Measurements from ENCODE around the gene BTNL8. TPM values are rescaled to one million over a fixed set of nuclear protein-coding genes. Genes with fewer than 3 reads are reported as not detected.

BTNL8 gene
- total and polyA plus RNA-seq, 12 donors, result 0.09 to 0.28 (median 0.18) TPM; not detected in 9

- DNase-seq (no peak), ATAC-seq (no peak)
- no peaks in the 10 kb centered on the region for H3K4me1 ChIP-seq
- H3K27ac ChIP-seq, result no peak overlapping the region
- peaks cover 0 to 5% (median 0%) of the 10 kb centered on the region in 7 donors for H3K27me3 ChIP-seq
- WGBS, 2 donors, result 87 to 93% methylated on average over 5 of the region's 5 CpGs
- TF ChIP-seq CTCF (IDR thresholded peaks at IDR 0.05), result no peak
- intact Hi-C loops (cut with DNase I), result no loop called here
- H3K9me3 ChIP-seq, result no peaks in the 10 kb centered on the region
- no peaks in the 10 kb centered on the region for H3K36me3 ChIP-seq
- no peak overlapping the region for H3K4me3 ChIP-seq
Measured at GRCh38 chr5:180959661-180960060, 60.7 kb downstream of the BTNL8 start.

GRCh38 chr5:180960209-180960608 lies 61.2 kb downstream of the BTNL8 start:
- no peaks in the 10 kb centered on the region for H3K36me3 ChIP-seq
- intact Hi-C loops (cut with DNase I), result no loop called here
- no peaks in the 10 kb centered on the region for H3K9me3 ChIP-seq
- peaks cover 0 to 5% (median 0%) of the 10 kb centered on the region in 7 donors for H3K27me3 ChIP-seq
- no peak for TF ChIP-seq CTCF (IDR thresholded peaks at IDR 0.05)
- H3K27ac ChIP-seq, result no peak overlapping the region
- no peak for DNase-seq
- H3K4me3 ChIP-seq, result no peak overlapping the region
- ATAC-seq, result no peak
- no peaks in the 10 kb centered on the region for H3K4me1 ChIP-seq
- 69 to 80% methylated on average over 3 of the region's 3 CpGs for WGBS, 2 donors

GRCh38 chr5:180969406-180969805 lies 70.4 kb downstream of the BTNL8 start:
- Histone ChIP-seq H3K27me3 (no peaks in the 10 kb centered on the region), H3K27ac (no peak overlapping the region), H3K36me3 (no peaks in the 10 kb centered on the region), H3K4me3 (no peak overlapping the region), H3K9me3 (no peaks in the 10 kb centered on the region), H3K4me1 (no peaks in the 10 kb centered on the region)
- no peak for ATAC-seq
- TF ChIP-seq CTCF (IDR thresholded peaks at IDR 0.05), result no peak
- no peak for DNase-seq
- intact Hi-C loops (cut with DNase I), result no loop called here
- 90 to 95% methylated on average over 22 to 23 of the region's 23 CpGs for WGBS, 2 donors

GRCh38 chr5:180970336-180970735 lies 71.4 kb downstream of the BTNL8 start:
- 92 to 93% methylated on average over 22 to 25 of the region's 31 CpGs for WGBS, 2 donors

More at GRCh38 chr5:180970336-180970735, 71.4 kb downstream of the BTNL8 start:
- intact Hi-C loops (cut with DNase I), result no loop called here
- ATAC-seq (no peak), DNase-seq (no peak)
- no peak for TF ChIP-seq CTCF (IDR thresholded peaks at IDR 0.05)
- Histone ChIP-seq H3K4me1 (no peaks in the 10 kb centered on the region), H3K4me3 (no peak overlapping the region), H3K27ac (no peak overlapping the region), H3K9me3 (no peaks in the 10 kb centered on the region), H3K36me3 (no peaks in the 10 kb centered on the region), H3K27me3 (no peaks in the 10 kb centered on the region)
